H1 (cell line): ENCODE data around the gene NDUFA12. TPM values are rescaled to one million over a fixed set of nuclear protein-coding genes. Genes with fewer than 3 reads are reported as not detected.

Experiments
- CTCF ChIA-PET: fragments of 300-600 bp; sonication (Branson Sonifier 250); formaldehyde crosslinking; loops from one replicate; lab custom pipeline; 2021; ENCODE audit not compliant: partially characterized antibody; lab: Charles Lee
- POLR2A ChIA-PET: fragments of 300-600 bp; sonication (Branson Sonifier 250); formaldehyde crosslinking; loops from one replicate; lab custom pipeline; 2021; ENCODE audit warnings: inconsistent platforms; ENCODE audit not compliant: partially characterized antibody; lab: Charles Lee
- DNase-seq, 2 experiments: peaks; one replicate each; pipeline versions ENCODE4 v3.0.0 to v3.0.0-alpha.2; 2010 to 2022; ENCODE audit warnings: low spot score in 2 of 2, low read depth in 1 of 2, mixed read lengths in 1 of 2
- FAIRE-seq: peaks from 2 replicates; lab custom pipeline; 2011; peaks lifted over from hg19 to GRCh38; lab: Jason Lieb, UNC
- H2AFZ ChIP-seq: 2 replicates; pipeline ENCODE4 v1.8.1; 2012; ENCODE audit warnings: low read length, inconsistent platforms
- H2AK5ac ChIP-seq: 2 replicates; pipeline ENCODE4 v1.6.1; 2013; ENCODE audit warnings: low read depth, low read length
- H2BK120ac ChIP-seq: replicated peaks from 2 replicates; pipeline ENCODE3; 2013; ENCODE audit warnings: low read depth, low read length, inconsistent platforms
- H2BK12ac ChIP-seq: 2 replicates; pipeline ENCODE4 v1.6.1; 2013; ENCODE audit warnings: low read depth, low read length
- H2BK15ac ChIP-seq: 2 replicates; pipeline ENCODE4 v1.6.1; 2013; ENCODE audit warnings: low read length
- H2BK20ac ChIP-seq: 2 replicates; pipeline ENCODE4 v1.6.1; 2013; ENCODE audit warnings: low read length
- H2BK5ac ChIP-seq: 2 replicates; pipeline ENCODE4 v1.6.1; 2013; ENCODE audit warnings: low read depth, low read length
- H3K14ac ChIP-seq: 2 replicates; pipeline ENCODE4 v1.6.1; 2013; ENCODE audit warnings: inconsistent platforms; ENCODE audit not compliant: insufficient read length
- H3K18ac ChIP-seq: 2 replicates; pipeline ENCODE4 v1.6.1; 2013; ENCODE audit warnings: low read length; ENCODE audit errors: extremely low read depth
- H3K23ac ChIP-seq: 2 replicates; pipeline ENCODE4 v1.6.1; 2013; ENCODE audit warnings: inconsistent platforms; ENCODE audit not compliant: insufficient read length
- H3K23me2 ChIP-seq: 2 replicates; pipeline ENCODE4 v1.6.1; 2013; ENCODE audit warnings: low read depth, low read length
- H3K27ac ChIP-seq: 2 replicates; pipeline ENCODE4 v1.6.1; 2011; ENCODE audit warnings: low read depth, low read length, inconsistent platforms
- H3K27me3 ChIP-seq, 4 experiments: replicated peaks in 1 of 4; 1 replicate in 1 of 4; 2 replicates in 3 of 4; pipeline versions ENCODE4 v1.6.1 to v1.8.1; 2011 to 2013; ENCODE audit warnings: low read length in 3 of 4, mild to moderate bottlenecking in 3 of 4, inconsistent platforms in 2 of 4, mixed read lengths in 2 of 4, moderate library complexity in 1 of 4; ENCODE audit not compliant: control insufficient read depth in 3 of 4, insufficient read depth in 3 of 4; ENCODE audit errors: extremely low read depth in 1 of 4
- H3K36me3 ChIP-seq, 4 experiments: 2 replicates each; pipeline versions ENCODE4 v1.6.1 to v1.8.1; 2011 to 2013; ENCODE audit warnings: mild to moderate bottlenecking in 4 of 4, low read length in 3 of 4, moderate library complexity in 2 of 4, control low read depth in 1 of 4, inconsistent platforms in 1 of 4; ENCODE audit not compliant: insufficient read depth in 4 of 4, control insufficient read depth in 2 of 4
- H3K4ac ChIP-seq: replicated peaks from 2 replicates; pipeline ENCODE3; 2013; ENCODE audit warnings: low read length, low read depth, mixed read lengths, inconsistent platforms; ENCODE audit not compliant: insufficient read length
- H3K4me1 ChIP-seq, 4 experiments: replicated peaks in 1 of 4; 1 replicate in 1 of 4; 2 replicates in 3 of 4; pipeline versions ENCODE4 v1.6.1 to v1.8.1; 2011 to 2013; ENCODE audit warnings: low read length in 3 of 4, inconsistent platforms in 2 of 4, mixed read lengths in 1 of 4; ENCODE audit not compliant: insufficient read depth in 4 of 4, control insufficient read depth in 3 of 4
- H3K4me2 ChIP-seq, 2 experiments: 2 replicates each; pipeline versions ENCODE4 v1.6.1 to v1.8.1; 2011 to 2013; ENCODE audit warnings: low read depth in 2 of 2, low read length in 2 of 2, control low read depth in 1 of 2, inconsistent platforms in 1 of 2, mild to moderate bottlenecking in 1 of 2; ENCODE audit not compliant: insufficient read depth in 1 of 2
- H3K4me3 ChIP-seq, 4 experiments: fragments of 200-600, 300-600 bp in 1 of 4; sonication (generic), shearing (Covaris generic), sonication (Bioruptor Twin) in 1 of 4; 2 replicates each; pipeline versions ENCODE4 v1.5.1 to v1.8.1; 2011 to 2016; ENCODE audit warnings: low read length in 4 of 4, low read depth in 3 of 4, control low read depth in 2 of 4, inconsistent platforms in 2 of 4, mild to moderate bottlenecking in 2 of 4, mixed read lengths in 1 of 4, moderate library complexity in 1 of 4; ENCODE audit not compliant: insufficient read depth in 2 of 4; ENCODE audit errors: extremely low read depth in 1 of 4
- H3K56ac ChIP-seq: replicated peaks from 2 replicates; pipeline ENCODE3; 2013; ENCODE audit warnings: low read depth, mild to moderate bottlenecking, mixed read lengths, low read length, inconsistent platforms; ENCODE audit not compliant: insufficient read length
- H3K79me1 ChIP-seq: 2 replicates; pipeline ENCODE4 v1.6.1; 2013; ENCODE audit warnings: low read depth, low read length, control low read depth
- H3K79me2 ChIP-seq, 2 experiments: 2 replicates each; pipeline versions ENCODE4 v1.6.1 to v1.8.1; 2012 to 2013; ENCODE audit warnings: low read length in 2 of 2, mild to moderate bottlenecking in 2 of 2, inconsistent platforms in 1 of 2; ENCODE audit not compliant: insufficient read depth in 2 of 2, control insufficient read depth in 1 of 2
- H3K9ac ChIP-seq, 4 experiments: replicated peaks in 1 of 4; 1 replicate in 1 of 4; 2 replicates in 3 of 4; pipeline versions ENCODE4 v1.6.1 to v1.8.1; 2011 to 2013; ENCODE audit warnings: low read depth in 3 of 4, low read length in 3 of 4, control low read depth in 2 of 4, mild to moderate bottlenecking in 2 of 4, moderate library complexity in 2 of 4, inconsistent platforms in 1 of 4; ENCODE audit errors: extremely low read depth in 1 of 4
- H3K9me3 ChIP-seq, 2 experiments: 2 replicates each; pipeline versions ENCODE4 v1.6.1 to v1.8.1; 2012 to 2013; ENCODE audit warnings: mild to moderate bottlenecking in 2 of 2, moderate library complexity in 2 of 2, control low read depth in 1 of 2, inconsistent platforms in 1 of 2, low read depth in 1 of 2, low read length in 1 of 2, mixed read lengths in 1 of 2; ENCODE audit not compliant: insufficient read depth in 2 of 2
- H4K20me1 ChIP-seq, 2 experiments: replicated peaks in 1 of 2; 2 replicates each; pipeline versions ENCODE3 to v1.8.1; 2011 to 2013; ENCODE audit warnings: inconsistent platforms in 2 of 2, low read length in 2 of 2, mild to moderate bottlenecking in 1 of 2; ENCODE audit not compliant: insufficient read depth in 2 of 2, control insufficient read depth in 1 of 2
- H4K5ac ChIP-seq: 2 replicates; pipeline ENCODE4 v1.6.1; 2013; ENCODE audit warnings: low read length, low read depth, mixed read lengths, inconsistent platforms; ENCODE audit not compliant: insufficient read length
- H4K8ac ChIP-seq: 2 replicates; pipeline ENCODE4 v1.8.0; 2013; ENCODE audit warnings: mild to moderate bottlenecking, moderate library complexity, low read length, inconsistent platforms; ENCODE audit not compliant: insufficient read depth; ENCODE audit errors: extremely low read depth
- H4K91ac ChIP-seq: replicated peaks from 2 replicates; pipeline ENCODE3; 2013; ENCODE audit warnings: low read length, mixed read lengths, inconsistent platforms; ENCODE audit not compliant: insufficient read length
- ASH2L ChIP-seq: fragments of 200-600, 300-600 bp; sonication (generic); IDR thresholded peaks from one replicate; pipeline ENCODE4 v1.7.1; 2017; ENCODE audit warnings: low read length
- CEBPB ChIP-seq: IDR thresholded peaks from 2 replicates; pipeline ENCODE4 v1.6.1; 2012; ENCODE audit warnings: low read depth, low read length
- CHD2 ChIP-seq: IDR thresholded peaks from 2 replicates; pipeline ENCODE4 v1.6.1; 2012; ENCODE audit warnings: low read length, improper control_type of control experiment
- CREB1 ChIP-seq: IDR thresholded peaks from 2 replicates; pipeline ENCODE4 v1.6.1; 2012; ENCODE audit warnings: inconsistent platforms
- EGR1 ChIP-seq: IDR thresholded peaks from 2 replicates; pipeline ENCODE4 v1.6.1; 2011; ENCODE audit warnings: low read depth, low read length, borderline replicate concordance
- FOSL1 ChIP-seq: IDR thresholded peaks from 2 replicates; pipeline ENCODE4 v1.6.1; 2011; ENCODE audit warnings: mild to moderate bottlenecking, low read depth, low read length, moderate library complexity; ENCODE audit not compliant: insufficient read depth
- POLR2A ChIP-seq, 2 experiments: IDR thresholded peaks; 1 replicate in 1 of 2; 2 replicates in 1 of 2; pipeline ENCODE4 v1.6.1; 2011; ENCODE audit warnings: low read depth in 2 of 2, low read length in 2 of 2, mild to moderate bottlenecking in 2 of 2; ENCODE audit errors: control extremely low read depth in 1 of 2
- SIX5 ChIP-seq: IDR thresholded peaks from 2 replicates; pipeline ENCODE4 v1.6.1; 2011; ENCODE audit warnings: mild to moderate bottlenecking, low read depth, low read length
- WGBS, 2 experiments: shearing (Covaris generic) in 1 of 2; methylation state at CpG; one replicate each; pipeline versions ENCODE4 v1.1.6 to v1.1.7; 2013 to 2015; ENCODE audit warnings: low lambda C conversion rate in 2 of 2, mixed read lengths in 2 of 2, inconsistent platforms in 1 of 2, low coverage in 1 of 2, missing lambda C conversion rate in 1 of 2; ENCODE audit not compliant: insufficient replicate concordance in 2 of 2, insufficient coverage in 1 of 2, insufficient read length in 1 of 2; ENCODE audit errors: extremely low coverage in 1 of 2, missing lambda C conversion rate in 1 of 2; 5-methylcytosine and 5-hydroxymethylcytosine counted together
- polyA plus RNA-seq, 7 experiments: library from polyadenylated mRNA; depleted of rRNA in 3 of 7; stranded (reverse) in 5 of 7; unstranded in 2 of 7; fragments of >200 nt in 5 of 7; fragments of 200-250 nt in 2 of 7; gene quantifications; 1 replicate in 5 of 7; 2 replicates in 1 of 7; 4 replicates in 1 of 7; pipeline versions ENCODE4 v1.2.1 to v1.2.3, GENCODE V29; 2011 to 2013; ENCODE audit warnings: missing spikeins in 2 of 7, mixed read lengths in 2 of 7
- total RNA-seq: library from RNA; stranded (reverse); fragmentation: NEBNext Ultra II Directional; extraction: Animal tissue kit (Norgen Biotek cat#: 25700); gene quantifications from 2 replicates; pipeline ENCODE4 v1.2.1, GENCODE V29; 2021
- TF ChIP-seq, protein P1 (sequence below): IDR thresholded peaks from 2 replicates; pipeline ENCODE4 v1.6.1; 2012; ENCODE audit warnings: inconsistent platforms

NDUFA12 gene
- total and polyA plus RNA-seq, 2 of the 8 experiments (the other 6 are each of a cell fraction or from before 2014, with no cell fraction given) = 98.1 to 157 TPM

DNA sequence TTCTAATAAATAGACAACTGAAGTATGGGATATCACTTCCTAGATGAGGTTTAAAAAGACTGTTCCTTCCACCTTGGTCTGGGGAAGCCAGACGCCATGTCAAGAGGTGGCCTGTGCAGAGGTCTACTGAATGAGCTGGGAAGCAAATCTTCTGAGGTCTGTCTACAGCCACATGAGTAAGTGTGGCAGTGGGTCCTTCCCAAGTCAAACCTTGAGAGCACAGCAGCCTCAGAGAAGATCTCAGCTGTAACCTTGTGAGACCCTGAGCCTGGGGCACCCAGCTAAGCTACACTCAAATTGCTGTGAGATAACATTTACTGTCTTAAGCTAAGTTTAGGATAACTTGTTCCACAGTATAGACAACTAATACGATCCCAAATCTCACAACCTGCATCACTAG, 20.2 kb downstream of the NDUFA12 start:
- H3K23ac ChIP-seq = no peak overlapping the region
- H3K4me3 ChIP-seq = no peak overlapping the region
- H2BK120ac ChIP-seq = no peak overlapping the region
- TF ChIP-seq, protein P1, sequence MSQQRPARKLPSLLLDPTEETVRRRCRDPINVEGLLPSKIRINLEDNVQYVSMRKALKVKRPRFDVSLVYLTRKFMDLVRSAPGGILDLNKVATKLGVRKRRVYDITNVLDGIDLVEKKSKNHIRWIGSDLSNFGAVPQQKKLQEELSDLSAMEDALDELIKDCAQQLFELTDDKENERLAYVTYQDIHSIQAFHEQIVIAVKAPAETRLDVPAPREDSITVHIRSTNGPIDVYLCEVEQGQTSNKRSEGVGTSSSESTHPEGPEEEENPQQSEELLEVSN = no peak
- TF ChIP-seq ASH2L (no peak), CEBPB (no peak), POLR2A (IDR thresholded peaks at IDR 0.05; ENCODE audit: control extremely low read depth in 1 of 2, low read depth in 2 of 2, low read length in 2 of 2) (no peak), FOSL1 (no peak), SIX5 (no peak), CHD2 (no peak), CREB1 (no peak), EGR1 (no peak)
- no peak overlapping the region for H2AK5ac ChIP-seq
- POLR2A ChIA-PET = interaction anchor here (1.8 to 4.3 kb wide), 3 partner anchors 8 to 20 kb away, joined by 6 to 18 read pairs (median 6); partner anchors contain the start of gene NDUFA12
- H2AFZ ChIP-seq = no peak overlapping the region
- H3K4me1 ChIP-seq = peaks cover 0 to 6% (median 1%) of the 10 kb centered on the region in 4 experiments; a peak in 2 of 7 replicates
- H3K27ac ChIP-seq = no peak overlapping the region
- H3K9ac ChIP-seq = no peak overlapping the region; a peak in 1 of 7 replicates
- no peaks in the 10 kb centered on the region for H3K23me2 ChIP-seq
- no peaks in the 10 kb centered on the region for H3K79me2 ChIP-seq
- H3K4ac ChIP-seq = no peak overlapping the region
- DNase-seq (no peak), FAIRE-seq (no peak)
- H4K20me1 ChIP-seq = no peaks in the 10 kb centered on the region
- no peak overlapping the region for H2BK5ac ChIP-seq
- H3K27me3 ChIP-seq = no peaks in the 10 kb centered on the region
- no peaks in the 10 kb centered on the region for H3K36me3 ChIP-seq
- H3K4me2 ChIP-seq = no peak overlapping the region
- H3K79me1 ChIP-seq = no peaks in the 10 kb centered on the region
- no peak overlapping the region for H3K56ac ChIP-seq
- H3K9me3 ChIP-seq = no peaks in the 10 kb centered on the region
- no peak overlapping the region for H4K91ac ChIP-seq
- H3K18ac ChIP-seq = no peak overlapping the region
- CTCF ChIA-PET = interaction anchor here (0.6 to 3.2 kb wide), 4 partner anchors 10 to 50 kb away, joined by 3 to 12 read pairs (median 8); no protein-coding TSS in a partner anchor
- no peak overlapping the region for H4K5ac ChIP-seq
- no peak overlapping the region for H2BK20ac ChIP-seq
- H4K8ac ChIP-seq = no peak overlapping the region
- 93% methylated on average over 2 of the region's 2 CpGs; no CpG with 5 or more reads in 1 of the 2 experiments for WGBS, 2 experiments
- H2BK12ac ChIP-seq = no peak overlapping the region
- H3K14ac ChIP-seq = no peak overlapping the region
- no peak overlapping the region for H2BK15ac ChIP-seq
